Coronary artery (tissue), 2 donors: ENCODE data around the gene CEP112.
A peak's percentile ranks its signal among the peaks of the same experiment; 100 is the strongest.

Experiments
- DNase-seq: peaks from one replicate; pipeline ENCODE4 v3.0.0-alpha.2; 2017; ENCODE audit warnings: low spot score
- H3K27ac ChIP-seq, 2 donors: fragments of 200-600 bp; sonication (generic); one replicate each; pipeline ENCODE4 v1.5.1; 2016 to 2019
- H3K4me3 ChIP-seq: fragments of 200-600 bp; sonication (generic); 2 replicates; pipeline ENCODE4 v1.5.1; 2016; ENCODE audit warnings: mild to moderate bottlenecking, moderate library complexity
- CTCF ChIP-seq: fragments of 200-600 bp; sonication (generic); IDR thresholded peaks from one replicate; pipeline ENCODE4 v1.5.1; 2019; ENCODE audit warnings: antibody characterized with exemption

The CEP112 gene

GRCh38 chr17:66190738-66191592 lies 968 bp downstream of the CEP112 start:
- no peak for DNase-seq
- TF ChIP-seq CTCF = no peak
- H3K4me3 ChIP-seq = peak overlapping the region; percentile 79
- H3K27ac ChIP-seq = peak overlapping the region; percentile 69 to 82

GRCh38 chr17:66187718-66188117 lies 4.2 kb downstream of the CEP112 start:
- no peak for TF ChIP-seq CTCF
- no peak overlapping the region for H3K4me3 ChIP-seq
- no peak for DNase-seq
- no peak overlapping the region for H3K27ac ChIP-seq

DNA sequence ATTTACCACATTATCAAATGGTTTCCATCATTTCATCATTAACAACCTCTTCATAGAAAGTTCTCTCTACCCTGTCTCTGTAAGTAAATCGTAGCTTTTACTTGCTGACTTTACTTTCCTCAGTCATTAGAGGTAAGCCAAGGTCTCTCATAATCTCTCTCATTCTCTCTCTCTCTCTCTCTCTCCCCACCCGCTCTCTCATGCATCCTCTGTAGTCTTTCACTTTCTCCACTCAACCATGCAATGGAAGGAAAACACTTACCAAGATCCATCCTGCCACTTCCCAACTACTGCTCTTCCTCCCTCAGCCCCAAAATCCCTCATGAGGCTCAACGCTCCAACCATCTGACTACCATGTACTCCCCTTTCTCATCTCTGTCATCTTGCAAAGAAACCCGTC lies 6.1 kb downstream of the CEP112 start:
- Histone ChIP-seq H3K4me3 (no peak overlapping the region), H3K27ac (no peak overlapping the region)
- no peak for TF ChIP-seq CTCF
- no peak for DNase-seq

DNA sequence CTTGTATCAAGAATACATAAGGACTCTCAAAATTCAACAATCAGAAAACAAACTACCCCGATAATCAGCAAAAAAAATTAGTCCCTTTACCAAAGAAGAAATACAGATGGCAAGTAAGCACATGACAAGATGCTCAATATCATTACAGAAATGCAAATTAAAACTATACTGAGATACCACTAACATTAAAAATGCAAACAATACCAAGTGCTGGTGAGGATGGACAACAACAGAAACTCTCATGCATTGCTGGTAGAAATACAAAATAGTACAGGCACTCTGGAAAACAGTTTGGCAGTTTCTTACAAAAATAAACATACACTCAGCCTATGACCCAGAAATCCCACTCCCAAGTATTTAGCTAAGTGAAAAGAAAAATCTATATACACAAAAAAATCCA lies 7.5 kb downstream of the CEP112 start:
- Histone ChIP-seq H3K4me3 (no peak overlapping the region), H3K27ac (no peak overlapping the region)
- DNase-seq = no peak
- no peak for TF ChIP-seq CTCF

GRCh38 chr17:66183529-66183928 lies 8.4 kb downstream of the CEP112 start:
- no peak for DNase-seq
- no peak for TF ChIP-seq CTCF
- H3K27ac ChIP-seq = no peak overlapping the region
- H3K4me3 ChIP-seq = no peak overlapping the region

GRCh38 chr17:66178642-66179041 lies 13.3 kb downstream of the CEP112 start:
- no peak overlapping the region for H3K4me3 ChIP-seq
- TF ChIP-seq CTCF = no peak
- DNase-seq = no peak
- H3K27ac ChIP-seq = no peak overlapping the region

GRCh38 chr17:66177048-66177447 lies 14.9 kb downstream of the CEP112 start:
- no peak overlapping the region for H3K27ac ChIP-seq
- TF ChIP-seq CTCF = no peak
- H3K4me3 ChIP-seq = no peak overlapping the region
- no peak for DNase-seq
